Fibroblast of peridontal ligament (primary cell): ENCODE measurements around the gene ANKRD18A.
A peak's percentile ranks its signal among the peaks of the same experiment; 100 is the strongest.

ENCODE experiments used
- DNase-seq: peaks from one replicate; pipeline ENCODE4 v3.0.0-alpha.2; 2010; ENCODE audit errors: extremely low read depth

ANKRD18A gene

GRCh38 chr9:38620483-38621433, at the start of gene ANKRD18A:
TSS of gene ANKRD18A (minus strand) at chr9:38620596. CDS start at chr9:38620285, 311 bp downstream.
- DNase-seq = peak; percentile 21

- DNase-seq = no peak
Observed at GRCh38 chr9:38668791-38669466, 48.5 kb upstream of the ANKRD18A start.

GRCh38 chr9:38662763-38663593, 42.6 kb upstream of the ANKRD18A start:
- peak; percentile 20 for DNase-seq

GRCh38 chr9:38659538-38659937, 39.1 kb upstream of the ANKRD18A start:
- DNase-seq = no peak

- DNase-seq = no peak
Observed at GRCh38 chr9:38656896-38657295, 36.5 kb upstream of the ANKRD18A start.

GRCh38 chr9:38652486-38652885, 32.1 kb upstream of the ANKRD18A start:
- DNase-seq = no peak

- DNase-seq = no peak
Observed at GRCh38 chr9:38652044-38652443, 31.6 kb upstream of the ANKRD18A start.

GRCh38 chr9:38651400-38652042, 31.1 kb upstream of the ANKRD18A start:
- DNase-seq = no peak

GRCh38 chr9:38650564-38650963, 30.2 kb upstream of the ANKRD18A start:
- DNase-seq = no peak

- DNase-seq = no peak
Observed at GRCh38 chr9:38649731-38650363, 29.5 kb upstream of the ANKRD18A start.

GRCh38 chr9:38644601-38645000, 24.2 kb upstream of the ANKRD18A start:
- DNase-seq = no peak

GRCh38 chr9:38643815-38644173, 23.4 kb upstream of the ANKRD18A start:
- no peak for DNase-seq

GRCh38 chr9:38642951-38643814, 22.8 kb upstream of the ANKRD18A start:
- no peak for DNase-seq

GRCh38 chr9:38641985-38642864, 21.8 kb upstream of the ANKRD18A start:
- peak; percentile 53 for DNase-seq

GRCh38 chr9:38641142-38641541, 20.7 kb upstream of the ANKRD18A start:
- DNase-seq = no peak

GRCh38 chr9:38639577-38639940, 19.2 kb upstream of the ANKRD18A start:
- no peak for DNase-seq

- no peak for DNase-seq
Observed at GRCh38 chr9:38638881-38639576, 18.6 kb upstream of the ANKRD18A start.

- no peak for DNase-seq
Observed at GRCh38 chr9:38634315-38634714, 13.9 kb upstream of the ANKRD18A start.

GRCh38 chr9:38629511-38629910, 9.1 kb upstream of the ANKRD18A start:
- no peak for DNase-seq
